ENCODE data around the gene SSBP3. TPM values are rescaled to one million over a fixed set of nuclear protein-coding genes. Genes with fewer than 3 reads are reported as not detected.

Gene SSBP3
- total RNA-seq, 4 donors from 2014 or later: 17.1 to 25.4 (median 21.5) TPM

- TF ChIP-seq POLR2A (IDR thresholded peaks at IDR 0.05): no peak
- TF ChIP-seq CTCF (IDR thresholded peaks at IDR 0.05): no peak
- DNase-seq: no peak
- H3K36me3 ChIP-seq: peaks cover 0 to 68% (median 3%) of the 10 kb centered on the region in 3 donors
- H3K4me3 ChIP-seq: no peak overlapping the region
- H3K27me3 ChIP-seq: no peaks in the 10 kb centered on the region
- peaks cover 5 to 31% (median 8%) of the 10 kb centered on the region in 3 donors for H3K4me1 ChIP-seq
- intact Hi-C loops (cut with DNase I): no loop called here
- no peaks in the 10 kb centered on the region for H3K9me3 ChIP-seq
- 69 to 74% methylated on average over 7 to 8 of the region's 17 CpGs for WGBS, 2 donors
- no peak overlapping the region for H3K27ac ChIP-seq
Observed at GRCh38 chr1:54227891-54228310, 178.3 kb downstream of the SSBP3 start.

- WGBS, 2 donors: 30 to 41% methylated on average over 3 to 4 of the region's 8 CpGs
- Histone ChIP-seq H3K4me1 (peaks cover 5 to 31% (median 8%) of the 10 kb centered on the region in 3 donors), H3K27ac (peak overlapping the region in 1 of 4 donors; percentile 22), H3K36me3 (peaks cover 0 to 61% (median 3%) of the 10 kb centered on the region in 3 donors), H3K27me3 (no peaks in the 10 kb centered on the region), H3K4me3 (no peak overlapping the region), H3K9me3 (no peaks in the 10 kb centered on the region)
- TF ChIP-seq POLR2A (IDR thresholded peaks at IDR 0.05): no peak
- no peak for TF ChIP-seq CTCF (IDR thresholded peaks at IDR 0.05)
- no peak for DNase-seq
- intact Hi-C loops (cut with DNase I): no loop called here
Observed at GRCh38 chr1:54227091-54227602, 179.0 kb downstream of the SSBP3 start.

- Histone ChIP-seq H3K27me3 (no peaks in the 10 kb centered on the region), H3K4me3 (no peak overlapping the region), H3K9me3 (no peaks in the 10 kb centered on the region), H3K27ac (no peak overlapping the region), H3K4me1 (peaks cover 5 to 34% (median 8%) of the 10 kb centered on the region in 3 donors), H3K36me3 (peaks cover 0 to 53% (median 3%) of the 10 kb centered on the region in 3 donors)
- intact Hi-C loops (cut with DNase I): no loop called here
- TF ChIP-seq POLR2A (IDR thresholded peaks at IDR 0.05): no peak
- TF ChIP-seq CTCF (IDR thresholded peaks at IDR 0.05): no peak
- 83 to 87% methylated on average over 14 to 20 of the region's 20 CpGs for WGBS, 2 donors
- DNase-seq: no peak
Observed at GRCh38 chr1:54225986-54226559, 180.1 kb downstream of the SSBP3 start.

- TF ChIP-seq POLR2A (IDR thresholded peaks at IDR 0.05) (no peak), CTCF (IDR thresholded peaks at IDR 0.05) (no peak)
- Histone ChIP-seq H3K36me3 (peaks cover 0 to 53% (median 3%) of the 10 kb centered on the region in 3 donors), H3K4me3 (no peak overlapping the region), H3K27me3 (no peaks in the 10 kb centered on the region), H3K9me3 (no peaks in the 10 kb centered on the region), H3K27ac (no peak overlapping the region), H3K4me1 (peaks cover 5 to 41% (median 8%) of the 10 kb centered on the region in 3 donors)
- WGBS, 2 donors: 82 to 91% methylated on average over 6 of the region's 6 CpGs
- intact Hi-C loops (cut with DNase I): no loop called here
- DNase-seq: no peak
Observed at GRCh38 chr1:54225378-54225777, 180.8 kb downstream of the SSBP3 start.

- DNase-seq: no peak
- no peak for TF ChIP-seq CTCF (IDR thresholded peaks at IDR 0.05)
- no peak for TF ChIP-seq POLR2A (IDR thresholded peaks at IDR 0.05)
- H3K4me3 ChIP-seq: no peak overlapping the region
- peaks cover 0 to 62% (median 3%) of the 10 kb centered on the region in 3 donors for H3K36me3 ChIP-seq
- H3K27ac ChIP-seq: no peak overlapping the region
- H3K4me1 ChIP-seq: peaks cover 9 to 44% (median 17%) of the 10 kb centered on the region in 3 donors
- H3K27me3 ChIP-seq: no peaks in the 10 kb centered on the region
- 60 to 89% methylated on average over 1 to 6 of the region's 6 CpGs for WGBS, 2 donors
- no peaks in the 10 kb centered on the region for H3K9me3 ChIP-seq
- intact Hi-C loops (cut with DNase I): no loop called here
Observed at GRCh38 chr1:54224233-54224632, 182.0 kb downstream of the SSBP3 start.
